ENCODE results near the gene UNC93B1.

The UNC93B1 gene

DNA sequence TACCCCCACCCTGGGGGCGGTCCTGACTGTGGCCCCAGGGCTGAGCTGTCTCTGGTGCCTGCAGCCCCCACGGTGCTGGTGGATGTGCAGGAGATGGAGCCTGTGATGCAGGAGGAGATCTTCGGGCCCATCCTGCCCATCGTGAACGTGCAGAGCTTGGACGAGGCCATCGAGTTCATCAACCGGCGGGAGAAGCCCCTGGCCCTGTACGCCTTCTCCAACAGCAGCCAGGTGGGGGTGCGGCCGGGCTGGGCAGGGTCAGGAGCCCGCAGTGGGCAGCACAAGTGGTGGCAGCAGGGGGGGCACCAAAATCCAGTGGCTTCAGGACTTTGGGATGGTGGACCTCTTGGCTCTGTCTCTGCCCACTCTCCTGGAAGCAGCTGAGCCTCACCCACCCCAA is 18.6 kb upstream of the UNC93B1 start:
- DNase-seq (ENCODE audit: low read depth): no peak

DNA sequence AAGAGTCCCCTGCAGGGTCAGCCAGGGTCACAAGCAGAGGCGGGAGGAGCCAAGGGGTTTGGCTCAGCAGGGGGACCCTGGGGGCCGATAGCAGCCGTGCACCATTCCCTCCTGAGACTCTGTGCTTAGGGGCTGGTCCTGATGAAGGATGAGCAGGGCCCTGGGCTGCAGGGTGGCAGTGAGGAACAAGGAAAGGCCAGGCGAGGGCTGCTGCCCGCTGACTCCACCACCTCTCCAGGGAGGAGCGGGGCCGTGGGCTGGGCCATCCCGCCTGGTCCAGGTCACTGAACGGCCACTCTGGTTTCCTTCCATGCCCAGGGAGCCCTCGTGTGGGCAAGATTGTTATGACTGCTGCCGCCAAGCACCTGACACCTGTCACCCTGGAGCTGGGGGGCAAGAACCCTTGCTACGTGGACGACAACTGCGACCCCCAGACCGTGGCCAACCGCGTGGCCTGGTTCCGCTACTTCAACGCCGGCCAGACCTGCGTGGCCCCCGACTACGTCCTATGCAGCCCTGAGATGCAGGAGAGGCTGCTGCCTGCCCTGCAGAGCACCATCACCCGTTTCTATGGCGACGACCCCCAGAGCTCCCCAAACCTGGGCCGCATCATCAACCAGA is 17.4 kb upstream of the UNC93B1 start:
- DNase-seq (ENCODE audit: low read depth): no peak

- DNase-seq (ENCODE audit: low read depth): no peak
Measured at GRCh38 chr11:68020575-68020974, 16.7 kb upstream of the UNC93B1 start.

DNA sequence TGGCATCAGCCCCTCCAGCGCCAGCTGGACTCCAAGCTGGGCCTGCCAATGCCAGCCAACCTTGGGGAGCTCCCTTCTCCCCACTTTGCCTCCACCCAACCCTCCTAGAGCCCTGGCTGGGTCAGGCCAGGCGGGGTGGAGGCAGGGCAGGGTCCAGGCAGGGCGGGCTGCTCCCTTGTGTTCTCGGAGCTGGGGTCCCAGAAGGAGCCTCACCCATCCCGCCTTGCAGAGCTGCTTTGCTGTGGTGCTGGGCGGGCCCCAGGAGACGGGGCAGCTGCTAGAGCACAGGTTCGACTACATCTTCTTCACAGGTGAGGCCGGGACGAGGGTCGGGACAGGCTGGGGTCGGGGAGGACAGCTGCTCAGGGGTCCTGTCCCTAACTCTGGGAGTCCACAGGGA is 15.6 kb upstream of the UNC93B1 start:
- no peak for DNase-seq (ENCODE audit: low read depth)

DNA sequence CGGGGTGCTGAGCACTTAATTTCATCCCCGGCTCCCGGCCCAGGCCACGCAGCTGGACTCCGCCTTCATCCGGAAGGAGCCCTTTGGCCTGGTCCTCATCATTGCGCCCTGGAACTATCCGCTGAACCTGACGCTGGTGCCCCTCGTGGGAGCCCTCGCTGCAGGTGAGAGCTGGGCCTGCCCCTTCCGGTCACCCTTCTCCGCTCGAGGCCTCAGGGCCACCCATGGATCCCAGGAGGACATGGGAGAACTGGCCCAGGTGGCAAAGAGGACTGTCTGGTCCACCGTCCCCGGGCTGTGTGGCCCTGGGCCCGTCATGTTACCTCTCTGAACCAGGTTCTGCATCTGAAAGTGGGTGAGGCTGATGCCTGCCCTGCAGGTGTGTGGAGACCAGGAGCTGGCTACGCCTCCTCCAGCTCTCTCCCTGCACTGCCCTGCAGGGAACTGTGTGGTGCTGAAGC is 14.9 kb upstream of the UNC93B1 start:
- DNase-seq (ENCODE audit: low read depth): no peak

DNA sequence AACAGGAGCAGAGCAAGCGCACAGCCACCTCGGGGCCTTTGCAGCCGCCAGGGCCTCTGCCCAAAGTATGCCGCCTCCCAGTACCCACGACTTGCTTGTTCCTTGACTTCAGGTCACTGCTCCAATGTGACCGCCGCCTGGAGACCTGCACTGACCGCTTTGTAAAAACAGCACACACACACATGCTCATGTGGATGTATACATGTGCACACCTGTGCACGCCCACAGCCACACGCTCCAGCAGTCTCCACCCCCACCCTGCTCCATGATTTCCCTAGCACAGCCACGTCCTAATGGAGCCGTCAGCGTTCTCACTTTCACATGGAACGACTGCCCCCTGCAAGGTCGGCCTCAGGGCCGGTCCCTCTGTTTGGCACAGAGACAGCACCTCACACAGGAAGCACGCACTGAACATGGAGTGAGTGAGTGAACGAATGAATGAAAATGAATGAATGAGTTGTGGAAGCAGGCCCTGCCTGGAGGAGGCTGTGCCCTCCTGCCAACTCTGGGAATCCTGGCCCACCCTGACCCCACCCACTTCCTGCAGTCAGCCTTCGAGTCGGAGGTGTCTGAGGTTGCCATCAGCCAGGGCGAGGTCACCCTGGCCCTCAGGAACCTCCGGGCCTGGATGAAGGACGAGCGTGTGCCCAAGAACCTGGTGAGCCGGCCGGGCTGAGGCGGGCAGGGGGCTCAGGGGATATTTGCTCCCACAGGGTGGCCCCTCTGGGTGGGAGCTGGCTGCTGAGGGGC is 14.3 kb upstream of the UNC93B1 start:
- no peak for DNase-seq (ENCODE audit: low read depth)

DNA sequence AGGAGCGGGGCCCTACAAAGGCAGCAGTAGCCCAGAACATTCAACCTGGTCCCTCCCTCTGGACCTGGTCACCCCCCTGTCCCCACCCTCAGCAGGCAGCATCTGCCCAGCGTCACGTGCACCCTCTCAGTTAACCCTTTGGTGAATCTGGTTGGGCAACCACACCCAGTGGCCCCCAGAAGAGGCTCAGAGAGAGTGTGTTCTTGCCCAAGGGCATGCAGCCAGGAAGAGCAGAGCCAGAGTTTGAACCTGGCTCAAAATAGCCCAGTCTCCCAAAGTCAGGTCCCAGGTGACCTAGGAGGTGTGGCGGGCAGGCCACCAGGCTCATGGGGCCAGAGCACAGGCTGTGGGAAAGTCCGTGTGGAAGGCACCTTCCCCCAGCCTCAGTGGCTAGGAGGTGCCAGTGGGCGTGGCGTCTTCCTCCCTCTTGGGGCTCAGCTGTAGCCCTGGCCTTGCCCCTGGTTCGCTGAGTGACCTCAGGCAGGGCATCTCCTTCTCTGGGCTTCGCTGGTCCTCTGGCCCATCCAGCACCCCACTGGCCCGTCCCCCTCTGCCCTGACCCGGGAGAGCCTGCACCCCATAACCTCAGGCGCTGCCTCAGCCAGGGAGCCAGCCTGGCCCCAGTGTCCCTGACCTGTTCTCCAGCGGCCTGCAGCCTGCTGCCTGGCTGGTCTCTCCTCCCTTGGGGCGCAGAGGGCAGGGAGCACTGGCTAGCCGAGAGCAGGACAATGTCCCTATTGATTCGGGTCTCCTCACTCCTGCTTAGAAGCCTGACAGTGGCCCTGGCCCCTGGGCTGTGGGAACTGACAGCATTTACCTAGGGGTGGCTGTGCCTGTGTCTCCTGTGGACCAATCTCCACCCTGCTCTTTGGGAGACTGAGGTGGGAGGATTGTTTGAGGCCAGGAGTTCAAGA is 13.3 kb upstream of the UNC93B1 start:
- no peak for DNase-seq (ENCODE audit: low read depth)

GRCh38 chr11:68016161-68016903 is 12.4 kb upstream of the UNC93B1 start:
- DNase-seq (ENCODE audit: low read depth): no peak

- DNase-seq (ENCODE audit: low read depth): no peak
Measured at GRCh38 chr11:68015467-68015866, 11.6 kb upstream of the UNC93B1 start.

GRCh38 chr11:68014947-68015447 is 11.1 kb upstream of the UNC93B1 start:
- no peak for DNase-seq (ENCODE audit: low read depth)

DNA sequence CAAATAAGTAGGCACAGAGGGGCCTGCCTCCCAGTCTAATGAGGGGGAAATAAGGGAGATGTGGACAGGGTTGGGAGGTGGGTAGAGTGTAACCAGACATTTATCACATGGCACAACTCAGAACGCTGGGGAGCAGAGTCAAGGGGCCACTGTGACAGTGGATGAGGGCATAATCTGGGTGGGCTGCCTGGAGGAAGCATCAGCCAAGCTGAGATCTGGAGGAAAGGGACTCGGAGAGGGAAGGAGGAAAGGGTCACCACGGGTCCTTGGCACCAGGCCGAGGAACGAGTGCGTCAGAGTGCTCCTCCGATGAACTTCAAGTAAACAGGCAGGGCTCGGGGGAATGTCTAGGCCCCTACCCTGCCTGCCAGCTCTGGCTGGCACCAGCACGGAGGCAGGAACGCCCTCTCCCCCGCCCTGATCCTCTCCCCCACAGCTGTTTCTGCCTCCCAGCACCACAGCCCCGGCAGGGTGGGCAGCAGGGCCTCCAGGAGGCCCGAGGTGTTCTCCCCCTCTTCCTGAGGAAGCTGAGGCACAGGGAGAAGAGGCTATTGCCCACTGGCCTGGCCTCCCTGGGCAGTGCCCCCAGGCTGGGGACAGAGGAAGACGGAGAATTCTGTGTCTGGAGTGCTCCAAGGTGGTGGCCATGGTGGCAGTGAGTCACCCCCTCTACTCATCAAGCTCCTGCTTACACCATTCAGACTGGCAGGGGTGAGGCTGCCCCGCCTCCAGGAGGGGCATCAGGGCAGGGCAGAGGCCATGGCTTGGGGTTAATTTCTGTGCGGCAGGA is 10.5 kb upstream of the UNC93B1 start:
- DNase-seq (ENCODE audit: low read depth): no peak

GRCh38 chr11:68013611-68014156 is 9.8 kb upstream of the UNC93B1 start:
- no peak for DNase-seq (ENCODE audit: low read depth)

- no peak for DNase-seq (ENCODE audit: low read depth)
Measured at GRCh38 chr11:68012843-68013610, 9.1 kb upstream of the UNC93B1 start.

- DNase-seq (ENCODE audit: low read depth): no peak
Measured at GRCh38 chr11:68012044-68012842, 8.3 kb upstream of the UNC93B1 start.

DNA sequence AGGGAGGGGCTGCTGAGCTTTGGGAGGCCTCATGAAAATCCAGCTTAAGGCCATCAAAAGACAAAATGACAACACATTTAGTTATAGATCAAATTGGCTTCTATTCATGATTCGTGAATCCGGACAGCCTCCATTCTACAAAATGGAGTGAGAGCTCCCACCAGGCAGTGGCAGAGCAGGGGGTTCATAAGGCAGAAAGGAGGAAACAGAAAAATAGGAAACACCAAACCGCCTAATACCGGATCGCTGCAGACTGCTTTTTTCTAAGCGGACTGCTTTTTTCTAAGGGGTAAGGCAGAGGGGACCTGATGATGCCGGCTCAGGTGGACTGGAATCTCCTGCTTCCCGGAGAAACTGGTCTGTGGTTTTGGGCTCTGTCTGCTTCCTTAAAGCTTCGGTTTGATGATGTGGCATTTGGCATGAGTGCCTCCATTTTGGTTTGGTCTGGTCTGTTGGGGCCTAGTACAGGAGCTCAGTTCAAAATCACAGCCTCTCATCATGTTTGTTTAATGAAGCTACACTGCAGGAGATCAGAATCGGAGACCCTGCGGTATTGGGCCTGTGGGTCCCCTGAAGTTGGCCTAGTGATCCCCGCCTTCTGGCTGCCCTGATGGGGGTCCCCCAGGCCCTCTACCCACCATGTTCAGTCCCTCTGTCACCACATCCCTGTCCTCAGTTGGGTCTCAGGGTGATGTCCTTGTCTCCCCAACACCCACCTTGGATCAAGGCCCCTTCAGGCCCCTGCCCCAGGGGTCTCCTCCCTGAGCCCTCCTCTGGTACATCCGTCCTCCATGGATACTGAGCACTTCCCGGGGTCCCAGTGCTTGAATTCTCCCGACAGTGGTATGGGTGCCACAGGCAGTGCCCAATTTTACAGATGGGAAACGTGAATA is 7.4 kb upstream of the UNC93B1 start:
- DNase-seq (ENCODE audit: low read depth): no peak

DNA sequence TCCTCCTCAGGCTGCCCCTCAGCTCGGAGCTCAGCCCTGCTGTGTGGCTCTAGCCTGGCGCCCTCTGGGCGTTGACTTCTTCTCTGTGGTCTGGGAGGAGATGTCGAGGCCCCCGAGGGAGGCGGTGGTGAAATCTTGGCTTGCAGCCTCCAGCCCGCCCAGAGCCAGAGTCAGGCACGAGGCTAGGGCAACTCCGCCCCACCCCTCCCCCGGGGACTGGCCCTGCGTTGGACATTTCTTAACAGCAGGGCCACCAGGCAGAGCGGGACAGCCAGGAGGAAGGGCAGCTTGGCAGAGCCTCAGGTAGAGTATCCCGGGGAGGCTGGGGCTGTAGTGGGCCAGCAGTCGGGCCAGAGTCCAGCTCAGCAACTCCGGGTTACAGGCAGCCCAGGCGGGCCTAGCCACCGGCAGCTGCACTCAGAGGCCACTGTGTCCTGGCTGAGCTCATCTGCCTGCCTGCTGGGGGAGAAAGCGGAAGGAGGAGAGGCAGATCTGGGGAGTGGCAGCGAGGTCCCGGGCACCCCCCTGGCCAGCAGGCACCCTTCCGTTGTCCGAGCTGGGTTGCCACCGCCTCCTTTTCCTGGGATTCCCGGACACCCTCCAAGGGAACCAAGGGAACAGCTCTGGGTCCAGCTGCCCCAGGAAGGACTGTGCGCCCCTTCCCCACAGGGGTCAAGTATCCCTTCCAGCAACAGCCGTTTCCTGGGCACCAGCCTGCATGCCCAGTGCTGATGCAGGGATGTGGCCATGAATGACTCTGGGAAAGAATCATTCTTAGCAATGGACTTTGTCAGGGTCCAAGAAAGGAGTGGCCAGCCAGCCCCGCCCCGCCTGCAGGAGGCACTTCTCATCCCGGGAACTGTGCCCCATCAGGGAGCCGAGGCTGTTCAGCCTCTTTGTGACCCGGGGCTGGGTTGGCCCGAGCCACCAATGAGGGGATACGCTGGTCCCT is 6.5 kb upstream of the UNC93B1 start, which contains the start of gene ALDH3B1:
Gene ALDH3B1, plus strand, starts transcription at position 238 of the 952 bp plus-strand sequence. CDS start 4,971 bp downstream, outside the sequence.
- no peak for DNase-seq (ENCODE audit: low read depth)

All from stimulated activated CD8-positive, alpha-beta memory T cell treated with anti-CD3 and anti-CD28 coated beads, Interleukin-15, amount 100 ng/mL, for 1 hour (primary cell).